BJ (cell line): ENCODE data around the gene TRMU. TPM values are rescaled to one million over a fixed set of nuclear protein-coding genes. Genes with fewer than 3 reads are reported as not detected.

Experiments
- CTCF ChIA-PET: fragments of 350-600 bp; formaldehyde crosslinking; extraction: SDS; loops from one replicate; lab custom pipeline; 2021; ENCODE audit warnings: antibody characterized with exemption, inconsistent platforms; lab: Yijun Ruan, JAX
- POLR2A ChIA-PET: fragments of 300-600 bp; sonication (Branson Sonifier 250); formaldehyde crosslinking; extraction: SDS; loops from one replicate; lab custom pipeline; 2021; ENCODE audit warnings: antibody characterized with exemption; lab: Charles Lee
- DNase-seq: peaks from one replicate; pipeline ENCODE4 v3.0.0-alpha.2; 2011; ENCODE audit warnings: low read depth
- H3K27me3 ChIP-seq: 2 replicates; pipeline ENCODE4 v1.6.0; 2011; ENCODE audit warnings: low read length; ENCODE audit not compliant: control insufficient read depth, insufficient read depth
- H3K36me3 ChIP-seq: 2 replicates; pipeline ENCODE4 v1.5.1; 2011; ENCODE audit warnings: low read length; ENCODE audit not compliant: control insufficient read depth, insufficient read depth
- H3K4me3 ChIP-seq: 2 replicates; pipeline ENCODE4 v1.5.1; 2011; ENCODE audit warnings: low read depth, mild to moderate bottlenecking, control low read depth, low read length
- CTCF ChIP-seq: IDR thresholded peaks from 2 replicates; pipeline ENCODE4 v1.5.1; 2011; ENCODE audit warnings: low read depth, mild to moderate bottlenecking, control low read depth, inconsistent platforms, low read length, moderate library complexity; ENCODE audit not compliant: insufficient read depth
- polyA plus RNA-seq: library from polyadenylated mRNA; depleted of rRNA; stranded (reverse); fragments of >200 nt; gene quantifications from 2 replicates; pipeline ENCODE4 v1.2.3, GENCODE V29; 2011

Gene TRMU
- polyA plus RNA-seq, 1 experiment: 25.2 TPM

GRCh38 chr22:46315976-46316375 is 19.5 kb upstream of the TRMU start:
- no peak for TF ChIP-seq CTCF
- peaks cover 5% of the 10 kb centered on the region for H3K36me3 ChIP-seq
- ChIA-PET POLR2A (no interaction called here), CTCF (interaction anchor here (1.0 to 12.1 kb wide), 7 partner anchors 9 to 321 kb away, joined by 3 to 183 read pairs (median 9); no protein-coding TSS in a partner anchor)
- no peak for DNase-seq
- no peaks in the 10 kb centered on the region for H3K27me3 ChIP-seq
- no peak overlapping the region for H3K4me3 ChIP-seq

- no peak for TF ChIP-seq CTCF
- Histone ChIP-seq H3K4me3 (no peak overlapping the region), H3K27me3 (no peaks in the 10 kb centered on the region), H3K36me3 (peaks cover 5% of the 10 kb centered on the region)
- ChIA-PET POLR2A (no interaction called here), CTCF (interaction anchor here (0.9 to 12.1 kb wide), 2 partner anchors 196 to 323 kb away, joined by 3 to 183 read pairs; no protein-coding TSS in a partner anchor)
- DNase-seq: no peak
These were observed 17.9 kb upstream of the TRMU start for GRCh38 chr22:46317646-46318045.

GRCh38 chr22:46318576-46318975 is 16.9 kb upstream of the TRMU start:
- H3K27me3 ChIP-seq: no peaks in the 10 kb centered on the region
- no peak for TF ChIP-seq CTCF
- POLR2A ChIA-PET: no interaction called here
- peaks cover 7% of the 10 kb centered on the region for H3K36me3 ChIP-seq
- H3K4me3 ChIP-seq: no peak overlapping the region
- no peak for DNase-seq
- CTCF ChIA-PET: interaction anchor here (0.9 to 12.1 kb wide), 2 partner anchors 196 to 324 kb away, joined by 3 to 183 read pairs; no protein-coding TSS in a partner anchor

DNA sequence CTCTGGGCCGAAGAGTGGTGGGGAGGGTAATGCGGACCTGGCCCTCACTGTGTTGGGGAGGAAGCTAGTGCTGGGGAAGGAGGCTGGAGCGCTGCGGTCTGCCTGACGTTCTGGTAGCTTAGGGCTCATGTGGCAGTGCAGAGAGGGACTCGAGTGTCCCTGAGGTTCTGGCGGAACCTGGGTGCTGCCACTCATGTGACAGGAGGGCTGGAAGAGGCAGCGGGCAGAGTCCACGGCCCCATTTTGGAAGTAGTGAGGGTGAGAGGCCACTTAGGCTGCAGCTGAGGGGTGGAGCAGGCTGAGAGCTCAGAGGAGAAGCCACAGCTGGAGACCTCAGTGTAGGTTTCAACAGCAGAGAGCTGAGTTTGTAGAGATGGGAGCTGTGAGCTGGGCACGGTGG is 16.2 kb upstream of the TRMU start:
- Histone ChIP-seq H3K27me3 (no peaks in the 10 kb centered on the region), H3K36me3 (peaks cover 7% of the 10 kb centered on the region), H3K4me3 (no peak overlapping the region)
- no peak for TF ChIP-seq CTCF
- DNase-seq: no peak
- CTCF ChIA-PET: interaction anchor here (12.1 kb wide), 1 partner anchor 197 kb away, joined by 183 read pairs; no protein-coding TSS in a partner anchor
- POLR2A ChIA-PET: no interaction called here

- no peak overlapping the region for H3K4me3 ChIP-seq
- POLR2A ChIA-PET: interaction anchor here (0.6 kb wide), 1 partner anchor 30 kb away, joined by 4 read pairs; no protein-coding TSS in a partner anchor
- no peaks in the 10 kb centered on the region for H3K27me3 ChIP-seq
- CTCF ChIA-PET: interaction anchor here (1.1 to 12.1 kb wide), 3 partner anchors 47 to 325 kb away, joined by 3 to 183 read pairs (median 3); no protein-coding TSS in a partner anchor
- DNase-seq: no peak
- TF ChIP-seq CTCF: no peak
- peaks cover 7% of the 10 kb centered on the region for H3K36me3 ChIP-seq
These were observed 15.3 kb upstream of the TRMU start for GRCh38 chr22:46320166-46320710.
